Activated CD4-positive, alpha-beta T cell treated with anti-CD3 and anti-CD28 coated beads for 36 hours (primary cell): ENCODE data around the gene SPTB. TPM values are rescaled to one million over a fixed set of nuclear protein-coding genes. Genes with fewer than 3 reads are reported as not detected.
"Not testable (repeated sequence)": the region's sequence is repeated elsewhere in the genome, so short reads cannot be mapped to it uniquely, and the experiment has no call there.

Experiments used
- ATAC-seq: fragments of 200-7000 bp; cut with Tn5 transposase; one replicate; pipeline ENCODE4 v1.10.0; 2021; ENCODE audit warnings: mild to moderate bottlenecking, moderate library complexity
- CTCF ChIA-PET: fragments of 350-600 bp; sonication (Branson Sonifier 250); formaldehyde crosslinking; loops from one replicate; lab custom pipeline; 2021; ENCODE audit warnings: antibody characterized with exemption; lab: Charles Lee
- POLR2A ChIA-PET: fragments of 350-600 bp; sonication (Branson Sonifier 250); formaldehyde crosslinking; loops from one replicate; lab custom pipeline; 2021; ENCODE audit warnings: antibody characterized with exemption, inconsistent platforms; lab: Charles Lee
- DNase-seq: peaks from one replicate; pipeline ENCODE4 v3.0.0-alpha.2; 2020
- H3K27ac Mint-ChIP-seq: one replicate; pipeline ENCODE4 v1.8.0; 2021; ENCODE audit warnings: mixed read lengths
- H3K27me3 Mint-ChIP-seq: one replicate; pipeline ENCODE4 v1.8.0; 2021; ENCODE audit warnings: mixed read lengths
- H3K36me3 Mint-ChIP-seq: one replicate; pipeline ENCODE4 v1.8.0; 2021; ENCODE audit warnings: low read depth, mixed read lengths
- H3K4me1 Mint-ChIP-seq: one replicate; pipeline ENCODE4 v1.8.0; 2021; ENCODE audit warnings: mixed read lengths
- H3K4me3 Mint-ChIP-seq: one replicate; pipeline ENCODE4 v1.8.0; 2021; ENCODE audit warnings: mild to moderate bottlenecking, moderate library complexity, mixed read lengths
- H3K9me3 Mint-ChIP-seq: one replicate; pipeline ENCODE4 v1.8.0; 2021; ENCODE audit warnings: low read depth, mixed read lengths
- intact Hi-C, 2 experiments: fragments of 100-400 bp; cut with DNase I in 1 of 2; cut with micrococcal nuclease in 1 of 2; formaldehyde crosslinking; loops; one replicate each; pipeline versions ENCODE4 v1.14.2 to v1.15.1; 2022 to 2024; cut with DNase I, micrococcal nuclease
- total RNA-seq, 2 experiments: library from RNA; stranded (reverse); gene quantifications; one replicate each; pipeline ENCODE4 v1.2.3, GENCODE V29; 2021

The SPTB gene
- total RNA-seq, 2 experiments from 2014 or later = 0.32 to 0.60 TPM

DNA sequence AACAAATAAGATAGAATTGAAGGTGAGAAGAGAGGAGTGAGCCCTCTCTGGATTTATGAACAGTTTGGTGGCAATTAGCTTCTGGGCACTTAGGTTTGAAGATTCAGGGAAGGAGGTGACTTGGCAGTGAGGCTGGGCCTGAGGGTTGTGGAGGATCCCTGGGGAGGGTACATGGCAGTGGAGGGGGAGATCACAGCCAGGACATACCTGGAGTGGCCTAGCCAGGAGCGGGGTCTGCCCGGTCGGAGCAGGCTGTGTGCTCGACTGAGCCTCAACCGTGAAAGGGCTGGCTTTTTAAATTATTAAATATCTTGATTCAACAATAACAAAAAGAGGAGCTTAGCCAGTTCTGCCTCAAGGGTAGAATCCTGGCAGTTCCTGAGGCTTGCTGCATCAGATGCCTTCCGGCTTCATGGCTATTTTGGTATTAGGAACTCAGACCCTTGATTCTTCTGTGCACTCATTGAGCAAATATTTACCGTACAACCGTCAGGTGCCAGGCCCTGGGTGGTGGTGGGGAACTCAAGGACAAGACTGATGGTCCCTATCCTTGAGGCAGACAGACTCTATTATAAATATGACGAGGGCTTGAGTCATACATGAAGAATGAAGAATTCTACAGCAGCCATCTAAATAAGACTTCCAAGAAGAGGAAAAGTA is 73.4 kb downstream of the SPTB start:
- ChIA-PET CTCF (interaction anchor here (0.5 kb wide), 1 partner anchor 371 kb away, joined by 4 read pairs; no protein-coding TSS in a partner anchor), POLR2A (no interaction called here)
- DNase-seq = no peak
- Mint-ChIP-seq H3K4me1 (no peaks in the 10 kb centered on the region), H3K9me3 (no peaks in the 10 kb centered on the region), H3K27me3 (peaks cover 2% of the 10 kb centered on the region), H3K27ac (no peak overlapping the region), H3K36me3 (no peaks in the 10 kb centered on the region), H3K4me3 (no peak overlapping the region)
- intact Hi-C loops = no loop called here
- ATAC-seq = no peak

DNA sequence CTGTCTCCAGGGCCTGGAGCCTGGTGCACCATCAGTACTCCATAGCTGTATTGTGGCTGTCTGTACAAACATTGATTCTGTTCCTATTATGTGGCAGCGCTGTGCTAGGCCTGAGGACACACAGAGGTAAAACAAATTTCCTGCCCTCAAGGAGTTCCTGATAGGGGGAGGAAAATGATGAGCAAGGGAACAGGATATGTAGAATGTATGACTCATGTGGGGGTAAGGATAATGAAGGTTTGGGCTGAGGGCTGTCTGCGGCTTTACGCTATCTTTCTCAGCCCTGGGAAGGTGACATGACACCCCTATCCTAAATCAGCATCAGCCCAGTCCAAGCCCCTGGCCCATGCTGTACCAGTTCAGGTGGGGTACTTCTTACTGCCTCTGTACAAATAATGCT is 74.1 kb downstream of the SPTB start:
- CTCF ChIA-PET = interaction anchor here (0.5 kb wide), 1 partner anchor 370 kb away, joined by 4 read pairs; no protein-coding TSS in a partner anchor
- H3K27ac Mint-ChIP-seq, H3K4me1 Mint-ChIP-seq, H3K27me3 Mint-ChIP-seq, POLR2A ChIA-PET, H3K4me3 Mint-ChIP-seq, ATAC-seq, intact Hi-C loops, DNase-seq, H3K9me3 Mint-ChIP-seq, H3K36me3 Mint-ChIP-seq: not testable (repeated sequence)

DNA sequence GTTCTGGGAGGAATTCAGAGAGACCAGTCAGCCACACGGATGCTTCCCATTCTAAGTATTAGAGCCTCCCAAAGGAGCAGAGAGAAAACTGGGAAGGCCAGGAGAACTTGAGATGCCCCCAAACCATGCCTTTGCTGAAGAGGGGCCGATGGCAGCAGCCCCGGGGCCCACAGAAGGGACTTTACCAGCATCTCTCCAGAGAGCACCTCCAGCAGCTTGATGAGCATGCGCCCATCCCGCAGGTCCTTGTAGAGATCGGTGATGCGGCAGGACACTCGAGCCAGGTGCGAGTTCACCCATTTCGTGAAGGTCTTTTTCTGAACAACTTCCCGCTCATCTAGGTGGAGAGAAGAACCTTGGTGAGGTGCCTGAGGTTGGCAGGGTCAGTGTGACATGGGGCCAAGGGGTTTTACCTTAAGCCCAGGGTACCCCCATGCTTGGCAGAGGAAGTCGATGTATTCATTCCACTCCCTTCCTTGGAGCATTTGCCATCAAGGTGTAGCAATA is 74.9 kb downstream of the SPTB start:
- H3K4me1 Mint-ChIP-seq = no peaks in the 10 kb centered on the region
- H3K9me3 Mint-ChIP-seq = no peaks in the 10 kb centered on the region
- no peak overlapping the region for H3K4me3 Mint-ChIP-seq
- H3K27me3 Mint-ChIP-seq = no peaks in the 10 kb centered on the region
- intact Hi-C loops = no loop called here
- no peak for DNase-seq
- H3K36me3 Mint-ChIP-seq = no peaks in the 10 kb centered on the region
- H3K27ac Mint-ChIP-seq = no peak overlapping the region
- POLR2A ChIA-PET = no interaction called here
- no peak for ATAC-seq
- CTCF ChIA-PET = no interaction called here

DNA sequence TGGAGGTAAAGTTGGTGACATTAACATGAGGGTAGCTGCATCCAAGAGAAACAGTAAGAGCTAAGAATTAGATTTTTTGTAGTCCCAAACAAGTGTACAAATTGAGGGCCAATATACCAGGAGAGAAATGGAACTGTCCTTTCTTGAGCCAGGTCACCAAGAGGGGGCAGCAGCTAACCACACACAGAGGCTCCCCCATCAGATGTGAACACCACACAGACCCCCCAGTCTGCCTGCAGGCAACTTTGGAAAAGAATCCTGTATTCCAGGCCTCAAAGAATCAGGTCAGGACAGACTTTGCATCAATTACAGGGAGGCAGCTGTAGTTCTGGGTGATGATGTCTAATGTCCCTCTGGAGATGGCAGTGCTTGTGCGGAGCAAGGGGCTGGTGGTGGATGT is 77.9 kb downstream of the SPTB start:
- ChIA-PET CTCF (interaction anchor here (0.7 to 5.0 kb wide), 7 partner anchors 9 to 691 kb away, joined by 3 to 32 read pairs (median 3); no protein-coding TSS in a partner anchor), POLR2A (no interaction called here)
- ATAC-seq (no peak), DNase-seq (peak; percentile 36)
- Mint-ChIP-seq H3K27me3 (no peaks in the 10 kb centered on the region), H3K27ac (no peak overlapping the region), H3K4me1 (no peaks in the 10 kb centered on the region), H3K9me3 (no peaks in the 10 kb centered on the region), H3K4me3 (no peak overlapping the region), H3K36me3 (no peaks in the 10 kb centered on the region)
- intact Hi-C loops = no loop called here

DNA sequence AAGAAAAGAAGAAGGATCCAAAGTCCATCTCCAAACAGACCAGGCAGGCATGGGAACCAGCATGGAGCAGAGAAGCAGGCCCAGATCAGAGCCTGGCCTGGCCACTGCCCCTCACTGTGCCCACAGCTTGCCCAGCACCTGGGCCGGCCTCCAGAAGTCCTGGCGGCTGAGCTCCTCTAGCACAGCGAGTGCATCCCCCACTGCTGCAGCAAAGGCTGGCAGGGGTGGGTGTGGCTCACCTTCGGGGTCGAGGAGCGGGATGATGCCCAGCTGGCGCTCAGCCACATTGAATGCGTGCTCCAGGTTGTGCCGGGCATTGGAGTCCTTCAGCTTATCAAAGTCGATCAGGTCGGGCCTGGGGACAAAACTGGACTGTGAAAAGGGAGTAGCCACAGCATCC is 78.7 kb downstream of the SPTB start:
- POLR2A ChIA-PET = interaction anchor here (0.6 kb wide), 1 partner anchor 29 kb away, joined by 4 read pairs; no protein-coding TSS in a partner anchor

DNA sequence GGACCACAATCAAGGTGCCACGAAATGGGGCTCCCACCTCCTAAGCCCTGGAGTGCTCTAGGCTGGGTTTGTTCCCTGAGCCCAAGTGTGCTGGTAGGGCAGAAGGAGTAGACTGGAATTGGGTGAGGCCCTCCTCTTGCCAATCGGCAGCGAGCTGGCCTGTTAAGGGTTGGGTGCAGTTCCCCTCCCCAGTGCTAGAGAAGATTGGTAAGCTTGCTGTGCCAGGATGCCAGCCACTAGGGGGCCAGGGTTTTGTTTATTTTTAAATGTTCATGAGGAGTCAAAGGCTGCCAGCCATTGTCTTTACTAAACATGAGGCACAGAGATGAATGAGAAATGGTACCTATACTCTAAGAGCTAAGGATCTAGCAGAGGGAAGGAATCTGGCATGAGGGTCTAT is 79.7 kb downstream of the SPTB start:
- DNase-seq (peak; percentile 37), ATAC-seq (no peak)
- Mint-ChIP-seq H3K4me1 (no peaks in the 10 kb centered on the region), H3K36me3 (no peaks in the 10 kb centered on the region), H3K27ac (no peak overlapping the region), H3K27me3 (no peaks in the 10 kb centered on the region), H3K9me3 (no peaks in the 10 kb centered on the region), H3K4me3 (no peak overlapping the region)
- intact Hi-C loops = no loop called here
- CTCF ChIA-PET = interaction anchor here (0.5 to 5.0 kb wide), 6 partner anchors 23 to 187 kb away, joined by 3 to 32 read pairs (median 4); partner anchors contain the start of gene FNTB
- POLR2A ChIA-PET = no interaction called here

More for the DNA sequence above, 78.7 kb downstream of the SPTB start:
- no peak overlapping the region for H3K27ac Mint-ChIP-seq
- H3K4me1 Mint-ChIP-seq = no peaks in the 10 kb centered on the region
- H3K9me3 Mint-ChIP-seq = no peaks in the 10 kb centered on the region
- CTCF ChIA-PET = interaction anchor here (0.7 to 5.0 kb wide), 9 partner anchors 8 to 1298 kb away, joined by 3 to 32 read pairs (median 3); no protein-coding TSS in a partner anchor
- no peak for ATAC-seq
- no peak overlapping the region for H3K4me3 Mint-ChIP-seq
- intact Hi-C loops = no loop called here
- H3K27me3 Mint-ChIP-seq = no peaks in the 10 kb centered on the region
- no peak for DNase-seq
- H3K36me3 Mint-ChIP-seq = no peaks in the 10 kb centered on the region

DNA sequence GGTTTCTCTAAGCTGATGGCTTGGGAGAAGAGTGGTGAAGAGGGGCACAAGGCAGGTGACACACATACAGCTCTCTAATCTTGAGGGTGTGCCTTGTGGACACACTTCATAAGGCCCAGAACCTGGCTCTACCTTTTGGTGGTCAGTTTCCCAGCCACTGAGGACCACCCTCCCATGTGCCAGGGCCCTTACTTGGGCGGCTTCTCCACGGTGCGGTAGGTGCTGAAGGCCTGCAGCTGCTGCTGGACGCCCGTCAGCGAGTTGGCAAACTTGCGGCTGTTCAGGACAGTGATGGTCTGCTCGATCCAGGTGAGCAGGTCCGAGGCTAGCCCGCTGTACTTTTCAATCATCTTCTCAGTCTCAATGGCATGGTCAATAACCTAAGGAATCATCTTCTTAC is 80.2 kb downstream of the SPTB start:
- DNase-seq = no peak
- Mint-ChIP-seq H3K36me3 (no peaks in the 10 kb centered on the region), H3K27ac (no peak overlapping the region), H3K4me1 (no peaks in the 10 kb centered on the region), H3K4me3 (no peak overlapping the region), H3K9me3 (no peaks in the 10 kb centered on the region), H3K27me3 (no peaks in the 10 kb centered on the region)
- ChIA-PET CTCF (interaction anchor here (0.5 to 5.0 kb wide), 7 partner anchors 18 to 275 kb away, joined by 3 to 32 read pairs (median 4); partner anchors contain the start of gene FNTB), POLR2A (no interaction called here)
- ATAC-seq = no peak
- intact Hi-C loops = no loop called here

DNA sequence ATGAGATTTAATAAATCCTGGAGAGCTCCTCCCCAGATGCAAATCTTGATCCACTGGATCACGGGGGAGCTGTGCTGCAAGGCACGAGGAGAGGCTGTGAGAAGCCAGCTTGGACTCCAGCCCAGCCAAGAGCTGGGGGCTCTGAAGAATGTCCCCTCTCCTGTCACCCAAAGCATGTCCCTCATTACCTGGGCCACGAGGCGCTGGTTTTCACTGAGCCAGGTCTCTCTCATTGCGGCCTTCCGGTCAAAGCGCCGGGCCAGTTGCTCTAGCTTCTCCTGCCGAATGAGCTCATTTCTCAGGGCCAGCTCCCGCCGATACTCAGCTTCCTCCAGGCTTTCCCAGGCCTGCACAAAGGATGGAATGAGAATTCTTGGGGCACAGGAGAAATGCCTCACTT is 83.3 kb downstream of the SPTB start:
- Mint-ChIP-seq H3K4me1 (no peaks in the 10 kb centered on the region), H3K27ac (no peak overlapping the region), H3K27me3 (no peaks in the 10 kb centered on the region), H3K4me3 (no peak overlapping the region), H3K9me3 (no peaks in the 10 kb centered on the region), H3K36me3 (no peaks in the 10 kb centered on the region)
- no peak for ATAC-seq
- ChIA-PET POLR2A (no interaction called here), CTCF (interaction anchor here (0.8 to 3.0 kb wide), 2 partner anchors 38 to 95 kb away, joined by 4 to 14 read pairs; no protein-coding TSS in a partner anchor)
- intact Hi-C loops = no loop called here
- no peak for DNase-seq

DNA sequence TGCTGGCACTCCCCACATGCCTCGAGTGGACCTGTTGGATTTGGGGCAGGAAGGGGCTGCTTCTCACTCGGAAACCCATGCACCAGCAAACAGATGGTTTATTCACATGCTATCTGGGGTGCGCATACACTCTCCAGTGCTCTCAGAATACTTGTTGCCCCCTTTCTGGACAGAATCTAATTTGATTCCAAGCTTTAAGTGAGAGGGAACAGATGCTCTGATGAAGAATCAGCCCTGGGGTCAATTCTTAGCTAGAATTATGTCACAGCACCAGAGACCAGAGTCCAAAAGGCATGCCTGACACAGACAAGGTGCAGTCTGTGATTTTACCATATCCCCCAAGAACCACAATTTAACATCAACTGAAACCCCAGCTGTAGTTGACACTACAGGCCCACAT is 83.8 kb downstream of the SPTB start:
- ChIA-PET POLR2A (no interaction called here), CTCF (interaction anchor here (0.8 to 3.0 kb wide), 2 partner anchors 37 to 96 kb away, joined by 4 to 14 read pairs; no protein-coding TSS in a partner anchor)
- no peak for ATAC-seq
- intact Hi-C loops = no loop called here
- H3K27me3 Mint-ChIP-seq = no peaks in the 10 kb centered on the region
- no peaks in the 10 kb centered on the region for H3K9me3 Mint-ChIP-seq
- no peak overlapping the region for H3K4me3 Mint-ChIP-seq
- no peak overlapping the region for H3K27ac Mint-ChIP-seq
- H3K4me1 Mint-ChIP-seq = no peaks in the 10 kb centered on the region
- no peaks in the 10 kb centered on the region for H3K36me3 Mint-ChIP-seq
- no peak for DNase-seq

DNA sequence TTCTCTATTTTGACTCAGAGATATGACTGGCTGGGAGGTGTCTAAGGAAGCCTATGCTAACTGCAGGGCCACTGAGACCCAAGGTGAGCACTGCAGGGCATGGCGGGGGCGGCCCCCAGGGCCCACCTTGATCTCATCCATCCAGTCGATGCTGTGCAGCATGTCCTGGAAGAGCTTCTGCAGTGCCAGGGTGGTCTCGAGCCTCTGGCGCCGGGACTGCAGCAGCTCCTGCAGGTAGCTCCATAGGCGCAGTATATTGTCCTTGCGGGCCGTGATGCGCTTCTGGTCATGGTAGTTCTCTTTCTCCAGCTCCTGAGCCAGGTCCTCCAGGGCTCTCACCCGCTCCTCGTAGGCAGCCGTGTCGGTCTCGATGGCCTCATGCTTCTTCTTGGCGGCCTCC is 84.5 kb downstream of the SPTB start:
- intact Hi-C loops = no loop called here
- ChIA-PET POLR2A (no interaction called here), CTCF (interaction anchor here (3.0 kb wide), 1 partner anchor 96 kb away, joined by 14 read pairs; no protein-coding TSS in a partner anchor)
- Mint-ChIP-seq H3K9me3 (no peaks in the 10 kb centered on the region), H3K27me3 (no peaks in the 10 kb centered on the region), H3K36me3 (no peaks in the 10 kb centered on the region), H3K27ac (no peak overlapping the region), H3K4me3 (no peak overlapping the region), H3K4me1 (no peaks in the 10 kb centered on the region)
- no peak for ATAC-seq
- no peak for DNase-seq

DNA sequence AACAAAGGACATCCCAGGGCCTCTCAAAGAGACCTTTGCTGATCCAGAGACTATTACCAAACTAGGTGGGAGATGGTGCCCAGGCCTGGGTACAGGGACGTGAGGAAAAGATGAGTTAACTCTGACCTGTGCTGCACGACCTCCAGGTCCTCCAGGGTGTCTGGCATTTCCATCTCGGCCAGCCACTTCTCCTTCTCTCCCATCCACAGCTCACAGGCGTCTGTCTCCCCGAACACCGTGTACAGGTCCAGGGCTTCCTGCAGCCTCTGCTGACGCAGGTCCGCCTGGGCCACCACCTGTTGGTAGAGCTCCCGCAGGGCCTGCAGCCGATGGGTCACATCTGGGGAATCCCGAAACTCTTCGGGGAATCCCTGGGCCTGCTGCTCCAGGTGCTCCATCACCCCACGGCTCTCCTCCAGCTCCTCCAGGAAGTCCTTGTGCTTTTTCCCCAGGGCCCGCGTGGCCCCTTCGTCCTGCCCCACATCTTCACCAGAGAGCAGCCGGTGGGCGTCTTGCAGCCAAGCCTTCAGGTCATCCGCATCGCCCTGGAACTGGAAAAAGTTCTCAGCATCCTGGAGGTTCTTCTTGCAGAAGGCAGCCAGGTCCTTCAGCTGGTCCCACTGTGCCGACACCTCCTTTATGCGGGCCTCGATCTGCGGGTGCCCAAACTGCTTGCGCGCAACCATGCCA is 86.7 kb downstream of the SPTB start:
- Mint-ChIP-seq H3K36me3 (no peaks in the 10 kb centered on the region), H3K4me3 (no peak overlapping the region), H3K27me3 (no peaks in the 10 kb centered on the region), H3K9me3 (no peaks in the 10 kb centered on the region), H3K4me1 (no peaks in the 10 kb centered on the region), H3K27ac (no peak overlapping the region)
- DNase-seq (no peak), ATAC-seq (no peak)
- ChIA-PET POLR2A (no interaction called here), CTCF (interaction anchor here (0.5 to 0.9 kb wide), 4 partner anchors 9 to 18 kb away, joined by 3 to 5 read pairs (median 4); no protein-coding TSS in a partner anchor)
- intact Hi-C loops = no loop called here
